Mammary epithelial cell (primary cell): Measurements from ENCODE around the gene SLC35F1.

Experiments used
- CTCF ChIP-seq, 2 donors: IDR thresholded peaks in 1 of 2; conservative IDR thresholded peaks in 1 of 2; 2 replicates each; pipeline ENCODE4 v1.5.1; 2011 to 2012; ENCODE audit warnings: inconsistent platforms in 2 of 2, low read length in 2 of 2, mild to moderate bottlenecking in 2 of 2, control low read depth in 1 of 2, low read depth in 1 of 2; ENCODE audit not compliant: insufficient read depth in 1 of 2; ENCODE audit errors: extremely low read depth in 1 of 2
- EZH2 ChIP-seq: IDR thresholded peaks from 2 replicates; pipeline ENCODE4 v1.6.1; 2012; ENCODE audit warnings: low read length, inconsistent platforms, borderline replicate concordance

- TF ChIP-seq CTCF (conservative IDR thresholded peaks at IDR 0.05 in 1 of 2, IDR thresholded peaks at IDR 0.05 in 1 of 2; ENCODE audit: extremely low read depth in 1 of 2, insufficient read depth in 1 of 2, low read depth in 1 of 2, low read length in 2 of 2) (no peak), EZH2 (no peak)
These were observed 40.5 kb upstream of the SLC35F1 start for GRCh38 chr6:117866561-117866960.
